Body of pancreas (tissue), 4 donors: ENCODE data around the gene SLC12A3. TPM values are rescaled to one million over a fixed set of nuclear protein-coding genes. Genes with fewer than 3 reads are reported as not detected.

ENCODE experiments used
- ATAC-seq: fragments of 150-250 bp; one replicate; pipeline ENCODE4 v1.9.1; 2016
- DNase-seq, 4 donors: peaks; one replicate each; pipeline ENCODE4 v3.0.0-alpha.2; 2019
- H3K27ac ChIP-seq, 4 donors: fragments of 200-600 bp; sonication (generic); 1 replicate in 3 of 4; 2 replicates in 1 of 4; pipeline versions ENCODE4 v1.5.1 to v1.6.1; 2016 to 2019; ENCODE audit warnings: mild to moderate bottlenecking in 1 of 4, mixed read lengths in 1 of 4, moderate library complexity in 1 of 4
- H3K27me3 ChIP-seq, 2 donors: fragments of 200-600 bp; sonication (generic); one replicate each; pipeline ENCODE4 v1.6.0; 2016; ENCODE audit warnings: mild to moderate bottlenecking in 1 of 2
- H3K36me3 ChIP-seq, 2 donors: fragments of 200-600 bp; sonication (generic); replicated peaks in 1 of 2; 2 replicates each; pipeline ENCODE4 v1.5.1; 2016; ENCODE audit warnings: low read depth in 2 of 2; ENCODE audit not compliant: insufficient read depth in 1 of 2
- H3K4me1 ChIP-seq: fragments of 200-600 bp; sonication (generic); one replicate; pipeline ENCODE4 v1.6.0; 2016
- H3K4me3 ChIP-seq, 2 donors: fragments of 200-600 bp; sonication (generic); 1 replicate in 1 of 2; 2 replicates in 1 of 2; pipeline ENCODE4 v1.5.1; 2016 to 2019
- H3K9me3 ChIP-seq, 3 donors: fragments of 200-600 bp; sonication (generic); 1 replicate in 2 of 3; 2 replicates in 1 of 3; pipeline ENCODE4 v1.5.1; 2016
- POLR2A ChIP-seq, 3 donors: fragments of 450-650 bp; IDR thresholded peaks; one replicate each; pipeline ENCODE4 v1.6.1; 2016; ENCODE audit warnings: antibody characterized with exemption in 3 of 3, mild to moderate bottlenecking in 2 of 3
- WGBS, 2 donors: methylation state at CpG; one replicate each; pipeline ENCODE4 v1.1.5; 2017; 5-methylcytosine and 5-hydroxymethylcytosine counted together
- intact Hi-C: fragments of 100-400 bp; cut with DNase I; formaldehyde crosslinking; loops from one replicate; pipeline ENCODE4 v1.15.1; 2023
- total RNA-seq, 2 donors: library from RNA; depleted of rRNA; stranded (reverse); fragments of >200 nt; gene quantifications; one replicate each; pipeline ENCODE4 v1.1.0, GENCODE V29; 2016
- TF ChIP-seq, protein P1 (sequence below), 7 experiments: fragments of 450-650 bp in 4 of 7; fragments of 200-600 bp in 3 of 7; sonication (generic) in 3 of 7; IDR thresholded peaks; one replicate each; pipeline ENCODE4 v1.5.1; 2016 to 2019; ENCODE audit warnings: antibody characterized with exemption in 7 of 7

The SLC12A3 gene
- total RNA-seq, 2 donors from 2014 or later: not detected

DNA sequence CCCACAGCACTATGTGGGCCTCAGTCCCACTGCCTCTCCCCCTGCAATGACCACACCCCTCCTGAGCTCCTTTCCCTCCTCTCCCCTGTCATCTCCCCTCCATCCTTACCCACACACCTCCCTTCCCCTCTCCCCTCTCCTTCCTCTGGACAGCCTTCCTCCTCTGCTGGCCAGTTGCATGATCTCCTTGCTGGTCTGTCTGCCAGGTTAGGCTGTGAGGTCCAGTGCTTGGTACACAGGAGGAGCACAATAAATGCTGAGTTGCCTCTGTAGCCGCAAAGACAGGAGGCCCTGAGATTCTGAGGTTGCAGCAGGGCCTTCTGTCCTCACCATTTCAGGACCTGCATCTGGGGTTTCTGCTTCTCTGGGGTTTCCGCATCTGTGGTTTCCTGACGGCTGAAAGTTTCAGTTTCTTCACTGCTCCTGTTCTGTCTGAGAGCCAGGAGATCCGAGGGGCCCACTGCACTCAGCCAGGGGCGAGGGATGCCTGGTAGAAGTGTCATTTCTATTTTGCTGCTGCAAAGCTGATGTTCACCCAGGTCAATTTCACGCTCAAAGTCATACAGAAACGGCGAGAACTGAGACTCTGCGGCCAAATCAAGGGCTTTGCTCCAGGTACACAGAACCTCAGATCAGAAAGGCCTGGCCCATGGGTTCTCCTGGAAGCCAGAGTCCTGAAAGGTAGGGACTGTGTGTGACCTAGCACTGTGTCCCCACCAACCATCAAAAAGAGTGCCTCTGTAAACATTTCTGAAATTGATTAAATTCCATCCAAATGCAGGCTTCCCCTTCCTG lies 4.6 kb upstream of the SLC12A3 start:
- Histone ChIP-seq H3K4me3 (no peak overlapping the region), H3K27me3 (no peaks in the 10 kb centered on the region), H3K4me1 (peaks cover 26% of the 10 kb centered on the region), H3K27ac (peak overlapping the region in 3 of 4 donors; percentile 59 to 70 (median 65)), H3K36me3 (no peaks in the 10 kb centered on the region), H3K9me3 (no peaks in the 10 kb centered on the region)
- DNase-seq: no peak
- no peak for TF ChIP-seq POLR2A (IDR thresholded peaks at IDR 0.05)
- TF ChIP-seq, protein P1, sequence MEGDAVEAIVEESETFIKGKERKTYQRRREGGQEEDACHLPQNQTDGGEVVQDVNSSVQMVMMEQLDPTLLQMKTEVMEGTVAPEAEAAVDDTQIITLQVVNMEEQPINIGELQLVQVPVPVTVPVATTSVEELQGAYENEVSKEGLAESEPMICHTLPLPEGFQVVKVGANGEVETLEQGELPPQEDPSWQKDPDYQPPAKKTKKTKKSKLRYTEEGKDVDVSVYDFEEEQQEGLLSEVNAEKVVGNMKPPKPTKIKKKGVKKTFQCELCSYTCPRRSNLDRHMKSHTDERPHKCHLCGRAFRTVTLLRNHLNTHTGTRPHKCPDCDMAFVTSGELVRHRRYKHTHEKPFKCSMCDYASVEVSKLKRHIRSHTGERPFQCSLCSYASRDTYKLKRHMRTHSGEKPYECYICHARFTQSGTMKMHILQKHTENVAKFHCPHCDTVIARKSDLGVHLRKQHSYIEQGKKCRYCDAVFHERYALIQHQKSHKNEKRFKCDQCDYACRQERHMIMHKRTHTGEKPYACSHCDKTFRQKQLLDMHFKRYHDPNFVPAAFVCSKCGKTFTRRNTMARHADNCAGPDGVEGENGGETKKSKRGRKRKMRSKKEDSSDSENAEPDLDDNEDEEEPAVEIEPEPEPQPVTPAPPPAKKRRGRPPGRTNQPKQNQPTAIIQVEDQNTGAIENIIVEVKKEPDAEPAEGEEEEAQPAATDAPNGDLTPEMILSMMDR (IDR thresholded peaks at IDR 0.05): no peak
- intact Hi-C loops: no loop called here
- peak; percentile 33 for ATAC-seq
- WGBS, 2 donors: 63 to 67% methylated on average over 9 of the region's 9 CpGs

DNA sequence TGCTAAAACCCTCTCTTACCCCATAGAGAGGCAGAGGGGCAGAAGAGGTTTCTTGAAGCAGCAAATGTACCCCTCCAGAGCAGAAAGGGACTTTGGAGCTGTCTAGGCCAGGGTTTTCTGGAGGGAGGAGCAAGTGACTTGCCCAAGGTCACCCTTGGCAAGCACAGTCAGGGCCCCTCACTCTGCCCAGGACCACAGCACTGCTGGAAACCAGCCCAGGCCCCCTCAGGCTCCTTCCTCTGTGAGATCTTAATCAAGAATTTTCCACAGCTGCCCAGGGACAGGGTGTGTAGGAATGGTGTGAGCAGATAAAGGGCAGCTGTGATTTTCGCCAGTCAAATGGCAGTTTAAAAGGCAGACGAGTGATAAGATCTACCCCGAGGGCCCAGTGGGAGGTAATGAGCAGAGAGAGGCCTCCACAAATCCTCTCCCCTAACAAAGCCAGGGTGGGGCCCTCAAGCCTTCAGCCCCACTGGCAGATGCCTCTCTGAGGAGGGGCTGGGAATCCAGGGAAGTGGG lies 3.9 kb upstream of the SLC12A3 start:
- 17 to 24% methylated on average over 3 of the region's 3 CpGs for WGBS, 2 donors
- intact Hi-C loops: no loop called here
- H3K9me3 ChIP-seq: no peaks in the 10 kb centered on the region

DNA sequence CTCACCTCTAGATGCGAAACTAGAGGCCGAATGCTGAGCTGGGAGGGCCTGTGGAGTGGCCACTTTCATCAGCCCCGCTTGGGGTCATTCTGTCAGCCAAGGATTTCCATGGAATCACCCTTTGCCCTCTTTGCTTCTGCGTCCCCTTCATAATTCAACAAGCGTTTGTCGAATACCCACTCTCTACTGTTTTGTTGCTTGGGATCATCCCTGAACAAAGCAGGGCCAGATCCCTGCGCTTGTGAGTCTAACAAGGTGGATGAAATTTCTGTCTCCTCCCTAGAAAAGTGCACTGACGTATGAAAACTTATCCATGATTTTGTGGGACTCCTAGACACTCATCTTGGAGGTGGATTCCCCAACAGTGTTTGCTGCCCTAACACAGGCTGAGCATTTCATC lies 3.3 kb upstream of the SLC12A3 start:
- TF ChIP-seq POLR2A (IDR thresholded peaks at IDR 0.05): no peak
- WGBS, 2 donors: 92% methylated on average over 8 of the region's 8 CpGs
- no peak overlapping the region for H3K4me3 ChIP-seq
- ATAC-seq (no peak), DNase-seq (no peak)
- peaks cover 28% of the 10 kb centered on the region for H3K4me1 ChIP-seq
- intact Hi-C loops: no loop called here
- H3K27me3 ChIP-seq: no peaks in the 10 kb centered on the region
- H3K36me3 ChIP-seq: no peaks in the 10 kb centered on the region
- peak overlapping the region in 2 of 4 donors; percentile 65 to 70 for H3K27ac ChIP-seq
- H3K9me3 ChIP-seq: no peaks in the 10 kb centered on the region

More for the DNA sequence above, 3.9 kb upstream of the SLC12A3 start:
- H3K27me3 ChIP-seq: no peaks in the 10 kb centered on the region
- H3K36me3 ChIP-seq: no peaks in the 10 kb centered on the region
- ATAC-seq (peak; percentile 62), DNase-seq (peak in 2 of 4 donors; percentile 31 to 32)
- peaks cover 26% of the 10 kb centered on the region for H3K4me1 ChIP-seq
- TF ChIP-seq, protein P1 (IDR thresholded peaks at IDR 0.05): no peak
- TF ChIP-seq POLR2A (IDR thresholded peaks at IDR 0.05): no peak
- no peak overlapping the region for H3K4me3 ChIP-seq
- peak overlapping the region in 3 of 4 donors; percentile 59 to 70 (median 65) for H3K27ac ChIP-seq

DNA sequence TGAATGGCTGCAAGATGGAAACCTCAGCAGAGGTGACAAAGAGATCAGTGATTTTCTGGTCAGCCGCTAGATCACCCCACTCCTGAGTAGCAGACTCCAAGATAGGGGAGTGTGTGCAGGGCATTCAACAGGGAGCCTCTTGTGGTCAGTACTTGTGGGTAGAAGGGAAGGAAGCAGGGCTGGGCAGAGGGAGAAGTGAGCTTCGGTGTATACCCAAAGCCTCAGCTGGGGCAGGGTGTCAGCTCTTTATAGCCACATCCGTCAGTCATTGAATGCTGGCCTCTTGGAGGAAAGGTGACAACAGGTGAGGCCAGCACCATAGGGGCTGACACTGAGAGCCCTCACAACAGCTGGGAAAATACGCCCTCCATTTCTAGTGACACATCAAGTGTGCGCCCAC lies 2.2 kb upstream of the SLC12A3 start:
- WGBS, 2 donors: 83 to 91% methylated on average over 5 of the region's 5 CpGs
- no peak overlapping the region for H3K27ac ChIP-seq
- DNase-seq: no peak
- no peak for ATAC-seq
- no peaks in the 10 kb centered on the region for H3K9me3 ChIP-seq
- H3K27me3 ChIP-seq: no peaks in the 10 kb centered on the region
- TF ChIP-seq POLR2A (IDR thresholded peaks at IDR 0.05): no peak
- TF ChIP-seq, protein P1 (IDR thresholded peaks at IDR 0.05): no peak
- H3K36me3 ChIP-seq: no peaks in the 10 kb centered on the region
- intact Hi-C loops: no loop called here
- peaks cover 38% of the 10 kb centered on the region for H3K4me1 ChIP-seq
- H3K4me3 ChIP-seq: no peak overlapping the region

DNA sequence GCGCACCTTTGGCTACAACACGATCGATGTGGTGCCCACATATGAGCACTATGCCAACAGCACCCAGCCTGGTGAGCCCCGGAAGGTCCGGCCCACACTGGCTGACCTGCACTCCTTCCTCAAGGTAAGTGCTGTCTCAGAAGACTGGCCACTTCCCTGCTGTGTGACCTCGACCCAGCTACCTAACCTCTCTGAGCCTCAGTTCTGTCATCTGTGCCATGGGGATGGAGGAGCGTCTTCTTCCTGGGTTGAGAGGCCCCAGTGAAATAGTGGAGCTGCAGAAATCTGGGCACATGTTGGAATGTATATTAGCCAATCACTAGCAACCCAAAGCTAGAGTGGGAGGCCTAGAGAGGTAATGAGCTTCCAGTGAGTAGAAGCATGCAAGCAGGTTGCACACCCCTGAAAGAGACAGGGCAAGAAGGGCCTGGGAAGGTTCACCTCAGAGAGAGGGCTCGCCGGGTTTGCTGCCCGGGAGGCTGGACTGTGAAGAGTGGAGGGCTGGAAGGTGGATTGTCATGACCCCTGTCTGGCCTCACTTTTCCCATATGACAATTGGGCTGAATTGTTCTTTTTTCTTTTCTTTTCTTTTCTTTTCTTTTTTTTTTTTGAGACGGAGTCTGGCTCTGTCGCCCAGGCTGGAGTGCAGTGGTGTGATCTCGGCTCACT lies 521 bp downstream of the SLC12A3 start:
- TF ChIP-seq POLR2A (IDR thresholded peaks at IDR 0.05): no peak
- TF ChIP-seq, protein P1 (IDR thresholded peaks at IDR 0.05): no peak
- peaks cover 35% of the 10 kb centered on the region for H3K4me1 ChIP-seq
- no peak overlapping the region for H3K27ac ChIP-seq
- no peaks in the 10 kb centered on the region for H3K36me3 ChIP-seq
- intact Hi-C loops: loop anchor here (5.0 kb wide), 1 partner anchor 97 kb away; the partner anchor contains the start of gene CETP
- DNase-seq (no peak), ATAC-seq (no peak)
- no peak overlapping the region for H3K4me3 ChIP-seq
- H3K27me3 ChIP-seq: no peaks in the 10 kb centered on the region
- WGBS, 2 donors: 93 to 96% methylated on average over 6 to 11 of the region's 13 CpGs
- H3K9me3 ChIP-seq: no peaks in the 10 kb centered on the region
